ENCODE data around the gene LPP. TPM values are rescaled to one million over a fixed set of nuclear protein-coding genes. Genes with fewer than 3 reads are reported as not detected.

LPP gene
- total and polyA plus RNA-seq, 5 donors from 2014 or later = 14.5 to 102 (median 21.7) TPM

DNA sequence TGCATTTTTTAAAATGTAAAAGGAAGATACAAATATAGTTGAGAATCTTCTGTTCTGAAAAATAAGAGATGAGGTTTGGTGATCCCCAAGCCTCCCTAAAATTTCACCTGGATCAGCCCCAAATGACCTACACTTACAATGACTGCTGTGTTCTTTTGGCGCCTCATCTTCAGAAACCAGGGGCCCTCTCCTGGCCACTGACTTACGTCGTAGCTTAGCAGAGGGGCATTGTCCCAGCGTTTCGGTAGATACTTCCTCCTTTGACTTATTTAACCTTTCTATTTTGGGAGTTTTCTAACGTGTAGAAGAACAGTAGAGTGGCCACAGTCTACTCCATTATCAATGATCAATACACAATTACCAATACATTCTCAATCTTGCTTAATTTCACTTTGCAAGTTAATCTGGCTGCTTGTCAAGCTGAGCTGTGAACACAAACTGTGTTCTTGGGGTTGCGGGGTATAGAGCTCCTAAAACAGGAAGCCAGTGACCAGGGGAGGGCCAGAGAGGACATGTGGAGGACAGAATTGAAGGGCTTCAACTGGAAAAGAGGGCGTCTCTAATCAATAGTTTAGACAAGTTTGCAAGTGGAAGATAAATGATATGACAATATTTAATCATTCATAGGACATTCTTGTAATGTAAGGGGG, 419.5 kb downstream of the LPP start:
- Mint-ChIP-seq H3K36me3 (peaks cover 4% of the 10 kb centered on the region), H3K4me3 (no peak overlapping the region), H3K27ac (peak overlapping the region in 1 of 3 donors; percentile 3), H3K4me1 (peaks cover 0 to 13% (median 0%) of the 10 kb centered on the region in 4 donors), H3K27me3 (no peaks in the 10 kb centered on the region), H3K9me3 (no peaks in the 10 kb centered on the region)
- Histone ChIP-seq H3K9me3 (ENCODE audit: control insufficient read depth in 2 of 2, low read length in 2 of 2) (no peaks in the 10 kb centered on the region), H3K4me1 (ENCODE audit: control insufficient read depth, insufficient read depth, low read length, poor library complexity, severe bottlenecking) (no peaks in the 10 kb centered on the region), H3K27me3 (ENCODE audit: control insufficient read depth, insufficient read depth, low read length) (no peaks in the 10 kb centered on the region), H3K4me3 (ENCODE audit: low read depth, low read length) (no peak overlapping the region), H3K27ac (ENCODE audit: insufficient read depth, low read length, poor library complexity, severe bottlenecking) (no peak overlapping the region), H3K36me3 (ENCODE audit: control insufficient read depth, insufficient read depth, low read length) (no peaks in the 10 kb centered on the region)
- ATAC-seq (ENCODE audit: low read depth in 2 of 2) = no peak
- DNase-seq = no peak

DNA sequence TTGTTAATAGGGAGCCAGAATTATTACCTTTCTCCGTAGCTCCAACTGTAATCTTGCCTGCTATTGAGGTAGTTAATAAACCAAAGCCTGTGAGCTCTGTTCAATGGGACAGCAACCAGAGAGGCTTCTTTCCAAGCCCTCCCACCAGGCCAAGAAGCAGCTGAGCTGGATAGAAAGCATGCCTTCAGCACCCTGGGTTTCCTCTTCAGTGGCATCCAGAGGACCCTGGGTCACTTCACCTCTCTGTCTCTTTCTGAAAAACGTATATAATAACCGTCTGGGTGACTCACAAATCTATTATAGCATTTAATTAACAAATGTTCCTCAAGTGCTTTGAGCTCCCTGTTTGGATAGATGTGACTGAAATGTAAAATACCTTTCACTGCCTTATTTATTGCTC, 420.0 kb downstream of the LPP start:
- Histone ChIP-seq H3K27ac (ENCODE audit: insufficient read depth, low read length, poor library complexity, severe bottlenecking) (no peak overlapping the region), H3K27me3 (ENCODE audit: control insufficient read depth, insufficient read depth, low read length) (no peaks in the 10 kb centered on the region), H3K9me3 (ENCODE audit: control insufficient read depth in 2 of 2, low read length in 2 of 2) (no peaks in the 10 kb centered on the region), H3K4me1 (ENCODE audit: control insufficient read depth, insufficient read depth, low read length, poor library complexity, severe bottlenecking) (no peaks in the 10 kb centered on the region), H3K4me3 (ENCODE audit: low read depth, low read length) (no peak overlapping the region), H3K36me3 (ENCODE audit: control insufficient read depth, insufficient read depth, low read length) (no peaks in the 10 kb centered on the region)
- Mint-ChIP-seq H3K27me3 (no peaks in the 10 kb centered on the region), H3K27ac (no peak overlapping the region), H3K9me3 (no peaks in the 10 kb centered on the region), H3K4me1 (peaks cover 0 to 11% (median 0%) of the 10 kb centered on the region in 4 donors), H3K36me3 (peaks cover 4% of the 10 kb centered on the region), H3K4me3 (no peak overlapping the region)
- ATAC-seq (ENCODE audit: low read depth in 2 of 2) (no peak), DNase-seq (no peak)

DNA sequence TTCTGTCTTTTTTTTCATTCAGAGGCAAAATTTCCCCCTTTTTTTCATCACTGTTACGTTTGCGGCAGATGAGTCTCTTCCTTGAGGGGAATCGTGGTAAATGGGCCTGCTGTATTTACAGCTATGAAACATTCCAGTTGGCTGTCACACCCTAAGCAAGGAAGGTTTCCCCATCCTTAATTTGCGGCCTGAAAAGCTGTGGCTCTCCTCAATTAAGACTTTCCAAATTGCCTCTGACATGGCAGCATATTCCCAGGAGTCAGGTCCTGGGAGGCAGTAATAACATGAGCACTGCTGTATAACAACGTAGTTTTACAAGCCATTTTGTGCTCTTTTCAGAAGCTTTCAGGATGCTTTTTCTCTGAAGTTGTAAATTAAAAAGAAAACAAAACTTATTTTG, 420.9 kb downstream of the LPP start:
- ATAC-seq (ENCODE audit: low read depth in 2 of 2) = no peak
- Mint-ChIP-seq H3K9me3 (no peaks in the 10 kb centered on the region), H3K27ac (peak overlapping the region in 1 of 3 donors; percentile 75), H3K36me3 (peaks cover 4% of the 10 kb centered on the region), H3K27me3 (no peaks in the 10 kb centered on the region), H3K4me1 (peaks cover 0 to 12% (median 0%) of the 10 kb centered on the region in 4 donors), H3K4me3 (no peak overlapping the region)
- no peaks in the 10 kb centered on the region for H3K36me3 ChIP-seq (ENCODE audit: control insufficient read depth, insufficient read depth, low read length)
- H3K9me3 ChIP-seq (ENCODE audit: control insufficient read depth in 2 of 2, low read length in 2 of 2) = no peaks in the 10 kb centered on the region
- no peak overlapping the region for H3K4me3 ChIP-seq (ENCODE audit: low read depth, low read length)
- no peaks in the 10 kb centered on the region for H3K27me3 ChIP-seq (ENCODE audit: control insufficient read depth, insufficient read depth, low read length)
- H3K27ac ChIP-seq (ENCODE audit: insufficient read depth, low read length, poor library complexity, severe bottlenecking) = no peak overlapping the region
- H3K4me1 ChIP-seq (ENCODE audit: control insufficient read depth, insufficient read depth, low read length, poor library complexity, severe bottlenecking) = no peaks in the 10 kb centered on the region
- no peak for DNase-seq

DNA sequence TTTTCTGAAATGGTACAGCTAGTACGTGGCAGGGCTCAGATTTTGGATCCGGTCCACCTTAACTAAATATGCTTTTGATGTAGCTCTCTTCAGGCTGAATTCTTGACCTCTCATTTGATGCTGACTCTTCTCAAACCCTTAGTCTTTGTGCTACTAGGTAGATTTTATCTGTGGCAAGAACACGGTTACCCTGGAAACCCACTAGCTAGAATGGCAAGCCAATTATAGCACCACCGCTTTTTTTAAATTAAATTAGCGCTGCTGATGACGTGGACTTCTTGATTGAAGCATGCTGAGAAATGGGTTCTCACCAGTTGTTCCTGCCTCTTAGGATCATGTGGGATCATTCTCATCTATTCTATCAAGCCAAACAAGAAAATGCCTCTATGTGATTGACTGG, 421.5 kb downstream of the LPP start:
- Histone ChIP-seq H3K27ac (ENCODE audit: insufficient read depth, low read length, poor library complexity, severe bottlenecking) (no peak overlapping the region), H3K27me3 (ENCODE audit: control insufficient read depth, insufficient read depth, low read length) (no peaks in the 10 kb centered on the region), H3K36me3 (ENCODE audit: control insufficient read depth, insufficient read depth, low read length) (no peaks in the 10 kb centered on the region), H3K9me3 (ENCODE audit: control insufficient read depth in 2 of 2, low read length in 2 of 2) (no peaks in the 10 kb centered on the region), H3K4me1 (ENCODE audit: control insufficient read depth, insufficient read depth, low read length, poor library complexity, severe bottlenecking) (no peaks in the 10 kb centered on the region), H3K4me3 (ENCODE audit: low read depth, low read length) (no peak overlapping the region)
- H3K4me1 Mint-ChIP-seq = peaks cover 0 to 12% (median 0%) of the 10 kb centered on the region in 4 donors
- no peak overlapping the region for H3K4me3 Mint-ChIP-seq
- DNase-seq (no peak), ATAC-seq (ENCODE audit: low read depth in 2 of 2) (no peak)
- no peaks in the 10 kb centered on the region for H3K9me3 Mint-ChIP-seq
- no peaks in the 10 kb centered on the region for H3K27me3 Mint-ChIP-seq
- peaks cover 4% of the 10 kb centered on the region for H3K36me3 Mint-ChIP-seq
- H3K27ac Mint-ChIP-seq = no peak overlapping the region

DNA sequence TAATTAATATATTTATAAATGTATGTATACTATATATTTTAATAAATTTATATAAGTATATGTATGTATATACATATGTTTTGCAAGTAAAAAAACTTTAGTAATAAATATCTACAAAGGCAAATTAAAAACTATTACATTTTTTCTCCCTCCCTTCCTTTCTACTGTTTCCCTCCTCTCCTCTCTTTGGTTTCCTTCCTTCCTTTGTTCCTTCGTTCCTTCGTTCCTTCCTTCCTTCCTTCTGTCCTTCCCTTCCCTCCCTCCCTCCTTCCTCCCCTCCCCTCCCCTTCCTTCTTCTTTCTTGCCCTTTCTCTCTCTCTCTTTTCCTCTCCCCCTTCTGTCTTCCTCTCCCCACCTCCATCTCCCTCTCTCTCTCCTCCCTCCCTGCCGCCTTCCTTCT, 423.6 kb downstream of the LPP start:
- Mint-ChIP-seq H3K4me3 (no peak overlapping the region), H3K9me3 (no peaks in the 10 kb centered on the region), H3K27me3 (no peaks in the 10 kb centered on the region), H3K4me1 (peaks cover 0 to 8% (median 0%) of the 10 kb centered on the region in 4 donors), H3K27ac (no peak overlapping the region), H3K36me3 (peaks cover 4% of the 10 kb centered on the region)
- Histone ChIP-seq H3K27ac (ENCODE audit: insufficient read depth, low read length, poor library complexity, severe bottlenecking) (no peak overlapping the region), H3K4me3 (ENCODE audit: low read depth, low read length) (no peak overlapping the region), H3K9me3 (ENCODE audit: control insufficient read depth in 2 of 2, low read length in 2 of 2) (no peaks in the 10 kb centered on the region), H3K27me3 (ENCODE audit: control insufficient read depth, insufficient read depth, low read length) (no peaks in the 10 kb centered on the region), H3K36me3 (ENCODE audit: control insufficient read depth, insufficient read depth, low read length) (no peaks in the 10 kb centered on the region), H3K4me1 (ENCODE audit: control insufficient read depth, insufficient read depth, low read length, poor library complexity, severe bottlenecking) (no peaks in the 10 kb centered on the region)
- ATAC-seq (ENCODE audit: low read depth in 2 of 2) = no peak
- no peak for DNase-seq

DNA sequence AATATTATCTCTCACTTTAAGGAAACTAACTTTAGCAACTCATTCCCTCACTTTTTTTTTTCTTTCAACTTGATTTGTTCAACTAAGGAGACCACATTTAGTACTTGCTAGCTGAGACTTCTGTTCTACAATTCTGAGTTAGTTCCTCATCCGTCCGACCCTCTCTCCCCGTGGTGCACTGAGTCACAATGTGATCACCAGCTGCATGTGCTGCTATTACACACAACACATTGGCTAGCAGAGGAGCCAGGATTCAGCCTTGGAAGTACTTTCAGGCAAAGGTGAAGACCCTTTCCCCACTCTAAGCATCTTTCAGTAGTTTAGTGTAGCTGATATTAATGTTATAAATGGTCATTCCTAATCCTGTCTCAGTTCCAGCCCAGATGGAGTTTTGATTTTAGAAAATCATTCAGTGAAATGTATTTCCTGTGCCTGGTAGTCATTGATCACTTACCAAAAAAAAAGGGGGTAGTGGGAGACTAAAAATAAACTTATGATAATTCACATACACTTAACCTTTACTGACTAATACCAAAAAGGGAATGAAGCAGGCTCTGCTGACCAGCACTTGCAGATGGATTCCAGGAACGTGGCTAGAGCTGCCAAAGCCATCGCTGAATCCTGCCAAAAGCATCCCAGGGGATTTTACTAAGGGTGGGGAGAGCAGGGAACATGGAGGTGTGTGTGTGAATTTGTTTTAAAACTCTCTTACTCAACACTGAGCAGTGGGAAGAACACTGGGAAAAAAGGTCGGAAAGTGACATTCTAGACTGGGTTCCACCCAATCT, 424.8 kb downstream of the LPP start:
- no peaks in the 10 kb centered on the region for H3K36me3 ChIP-seq (ENCODE audit: control insufficient read depth, insufficient read depth, low read length)
- peaks cover 4% of the 10 kb centered on the region for H3K36me3 Mint-ChIP-seq
- no peaks in the 10 kb centered on the region for H3K27me3 ChIP-seq (ENCODE audit: control insufficient read depth, insufficient read depth, low read length)
- ATAC-seq (ENCODE audit: low read depth in 2 of 2) (no peak), DNase-seq (no peak)
- H3K4me1 Mint-ChIP-seq = peaks cover 0 to 4% (median 0%) of the 10 kb centered on the region in 4 donors
- no peaks in the 10 kb centered on the region for H3K9me3 Mint-ChIP-seq
- no peak overlapping the region for H3K4me3 Mint-ChIP-seq
- peak overlapping the region in 1 of 3 donors; percentile 73 for H3K27ac Mint-ChIP-seq
- no peaks in the 10 kb centered on the region for H3K27me3 Mint-ChIP-seq
- no peak overlapping the region for H3K27ac ChIP-seq (ENCODE audit: insufficient read depth, low read length, poor library complexity, severe bottlenecking)
- no peak overlapping the region for H3K4me3 ChIP-seq (ENCODE audit: low read depth, low read length)
- H3K9me3 ChIP-seq (ENCODE audit: control insufficient read depth in 2 of 2, low read length in 2 of 2) = no peaks in the 10 kb centered on the region
- no peaks in the 10 kb centered on the region for H3K4me1 ChIP-seq (ENCODE audit: control insufficient read depth, insufficient read depth, low read length, poor library complexity, severe bottlenecking)

DNA sequence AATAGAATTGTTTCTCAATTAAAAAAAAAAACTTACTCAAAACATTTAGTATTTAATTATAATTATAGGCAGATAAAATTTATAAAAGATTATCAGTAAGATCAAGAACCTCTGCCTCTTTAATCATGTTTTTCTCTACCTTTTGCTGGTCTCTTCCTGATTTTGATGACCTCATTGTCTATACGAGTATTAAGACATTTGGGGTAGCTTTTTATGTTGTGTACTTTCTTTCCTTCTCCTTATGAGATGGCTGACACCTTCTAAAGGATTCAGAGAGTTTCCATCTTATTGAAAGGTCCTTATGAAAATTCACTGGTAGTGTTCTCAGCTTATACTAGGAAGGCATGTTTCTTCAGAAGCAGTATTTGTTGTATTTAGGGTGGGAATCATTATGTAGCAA, 426.3 kb downstream of the LPP start:
- no peaks in the 10 kb centered on the region for H3K36me3 ChIP-seq (ENCODE audit: control insufficient read depth, insufficient read depth, low read length)
- DNase-seq (no peak), ATAC-seq (ENCODE audit: low read depth in 2 of 2) (no peak)
- H3K4me1 ChIP-seq (ENCODE audit: control insufficient read depth, insufficient read depth, low read length, poor library complexity, severe bottlenecking) = no peaks in the 10 kb centered on the region
- no peaks in the 10 kb centered on the region for H3K9me3 Mint-ChIP-seq
- peak overlapping the region in 1 of 3 donors; percentile 43 for H3K27ac Mint-ChIP-seq
- H3K4me3 ChIP-seq (ENCODE audit: low read depth, low read length) = no peak overlapping the region
- peaks cover 0 to 8% (median 7%) of the 10 kb centered on the region in 4 donors for H3K4me1 Mint-ChIP-seq
- H3K27me3 Mint-ChIP-seq = no peaks in the 10 kb centered on the region
- no peaks in the 10 kb centered on the region for H3K27me3 ChIP-seq (ENCODE audit: control insufficient read depth, insufficient read depth, low read length)
- no peaks in the 10 kb centered on the region for H3K9me3 ChIP-seq (ENCODE audit: control insufficient read depth in 2 of 2, low read length in 2 of 2)
- peaks cover 4% of the 10 kb centered on the region for H3K36me3 Mint-ChIP-seq
- H3K27ac ChIP-seq (ENCODE audit: insufficient read depth, low read length, poor library complexity, severe bottlenecking) = no peak overlapping the region
- H3K4me3 Mint-ChIP-seq = no peak overlapping the region

All from CD4-positive, CD25-positive, alpha-beta regulatory T cell (primary cell).